GM12878 (cell line): Measurements from ENCODE around the gene NSL1. TPM values are rescaled to one million over a fixed set of nuclear protein-coding genes. Genes with fewer than 3 reads are reported as not detected.
A peak's percentile ranks its signal among the peaks of the same experiment; 100 is the strongest.

Source experiments
- BHLHE40 ChIP-seq, 2 experiments: fragments of 450-650 bp in 1 of 2; IDR thresholded peaks; 2 replicates each; pipeline ENCODE4 v1.6.1; 2011 to 2017; ENCODE audit warnings: low read depth in 2 of 2, borderline replicate concordance in 1 of 2, improper control_type of control experiment in 1 of 2, low read length in 1 of 2, mild to moderate bottlenecking in 1 of 2
- CBX3 ChIP-seq: fragments of 200-600 bp; sonication (generic); IDR thresholded peaks from 2 replicates; pipeline ENCODE4 v1.6.1; 2016; ENCODE audit warnings: low read depth, borderline replicate concordance
- CTCF ChIP-seq, 3 experiments: IDR thresholded peaks in 2 of 3; conservative IDR thresholded peaks in 1 of 3; 2 replicates each; pipeline ENCODE4 v1.5.1; 2011; ENCODE audit warnings: low read depth in 3 of 3, low read length in 3 of 3, mild to moderate bottlenecking in 3 of 3, control low read depth in 2 of 3, moderate library complexity in 2 of 3, inconsistent platforms in 1 of 3, mixed read lengths in 1 of 3; ENCODE audit not compliant: control insufficient read depth in 2 of 3, insufficient read depth in 1 of 3; ENCODE audit errors: extremely low read depth in 1 of 3
- EGR1 ChIP-seq, 2 experiments: IDR thresholded peaks; 1 replicate in 1 of 2; 2 replicates in 1 of 2; pipeline ENCODE4 v1.6.1; 2011 to 2012; ENCODE audit warnings: low read depth in 2 of 2, low read length in 2 of 2, borderline replicate concordance in 1 of 2, mild to moderate bottlenecking in 1 of 2, moderate library complexity in 1 of 2
- HCFC1 ChIP-seq: fragments of 150-350 bp; IDR thresholded peaks from 2 replicates; pipeline ENCODE4 v1.6.1; 2014; ENCODE audit warnings: low read length
- HDGF ChIP-seq: fragments of 450-650 bp; IDR thresholded peaks from 2 replicates; pipeline ENCODE4 v1.6.1; 2016; ENCODE audit warnings: antibody characterized with exemption
- IKZF2 ChIP-seq, 2 experiments: fragments of 450-650 bp; IDR thresholded peaks; 2 replicates each; pipeline ENCODE4 v1.6.1; 2017; ENCODE audit warnings: mild to moderate bottlenecking in 2 of 2, moderate library complexity in 2 of 2
- JUND ChIP-seq: IDR thresholded peaks from 2 replicates; pipeline ENCODE4 v1.6.1; 2012; ENCODE audit warnings: low read depth, mild to moderate bottlenecking, low read length, improper control_type of control experiment, moderate library complexity
- LARP7 ChIP-seq: fragments of 450-650 bp; IDR thresholded peaks from 2 replicates; pipeline ENCODE4 v1.6.1; 2017; ENCODE audit warnings: mild to moderate bottlenecking
- MYB ChIP-seq: fragments of 150-350 bp; IDR thresholded peaks from 2 replicates; pipeline ENCODE4 v1.6.1; 2014; ENCODE audit warnings: mild to moderate bottlenecking, low read depth, low read length, borderline replicate concordance
- NFYA ChIP-seq: IDR thresholded peaks from 2 replicates; pipeline ENCODE4 v1.6.1; 2011; ENCODE audit warnings: low read depth, mild to moderate bottlenecking, low read length, improper control_type of control experiment, borderline replicate concordance
- NR2C2 ChIP-seq: IDR thresholded peaks from 2 replicates; pipeline ENCODE4 v1.6.1; 2011; ENCODE audit warnings: borderline replicate concordance, low read depth; ENCODE audit not compliant: control insufficient read depth, insufficient read length
- PAX8 ChIP-seq: fragments of 450-650 bp; IDR thresholded peaks from 2 replicates; pipeline ENCODE4 v1.6.1; 2017; ENCODE audit warnings: mild to moderate bottlenecking, moderate library complexity
- PML ChIP-seq: IDR thresholded peaks from 2 replicates; pipeline ENCODE4 v1.6.1; 2012; ENCODE audit warnings: low read length, inconsistent platforms
- POLR2A ChIP-seq: IDR thresholded peaks from 2 replicates; pipeline ENCODE4 v1.6.1; 2011; ENCODE audit warnings: low read depth, mild to moderate bottlenecking, low read length
- RAD51 ChIP-seq: fragments of 450-650 bp; IDR thresholded peaks from 2 replicates; pipeline ENCODE4 v1.6.1; 2016; ENCODE audit warnings: moderate library complexity, mild to moderate bottlenecking, inconsistent platforms
- REST ChIP-seq: IDR thresholded peaks from 2 replicates; pipeline ENCODE4 v1.6.1; 2012; ENCODE audit warnings: mild to moderate bottlenecking, low read depth, low read length
- RFX5 ChIP-seq: IDR thresholded peaks from 2 replicates; pipeline ENCODE4 v1.6.1; 2011; ENCODE audit warnings: low read depth, low read length, improper control_type of control experiment
- SIX5 ChIP-seq: IDR thresholded peaks from 2 replicates; pipeline ENCODE4 v1.6.1; 2011; ENCODE audit warnings: mild to moderate bottlenecking, low read depth, low read length, moderate library complexity; ENCODE audit not compliant: severe bottlenecking
- SMARCA5 ChIP-seq: fragments of 450-650 bp; IDR thresholded peaks from 2 replicates; pipeline ENCODE4 v1.6.1; 2017; ENCODE audit warnings: mild to moderate bottlenecking
- SP1 ChIP-seq: IDR thresholded peaks from one replicate; pipeline ENCODE4 v1.6.1; 2011; ENCODE audit warnings: low read depth, low read length
- SREBF1 ChIP-seq: IDR thresholded peaks from 2 replicates; pipeline ENCODE4 v1.6.1; 2012; ENCODE audit warnings: mild to moderate bottlenecking, low read length
- SUZ12 ChIP-seq: fragments of 200-600 bp; sonication (generic); IDR thresholded peaks from one replicate; pipeline ENCODE4 v1.6.1; 2018; ENCODE audit warnings: antibody characterized with exemption, mild to moderate bottlenecking; ENCODE audit not compliant: unreplicated experiment
- ZBTB33 ChIP-seq: fragments of 450-650 bp; IDR thresholded peaks from 2 replicates; pipeline ENCODE4 v1.6.1; 2017; ENCODE audit warnings: mild to moderate bottlenecking
- ZNF24 ChIP-seq: fragments of 450-650 bp; IDR thresholded peaks from 2 replicates; pipeline ENCODE4 v1.6.1; 2017; ENCODE audit warnings: antibody characterized with exemption, mild to moderate bottlenecking
- polyA plus RNA-seq, 11 experiments: library from polyadenylated mRNA; depleted of rRNA in 4 of 11; unstranded in 6 of 11; stranded (reverse) in 5 of 11; fragments of >200 nt; fragmentation: Nextera tagmentation in 4 of 11; fragmentation: Illumina TruSeq in 1 of 11; extraction: Ambion mirVana in 4 of 11; extraction: Trizol in 1 of 11; gene quantifications; 1 replicate in 1 of 11; 2 replicates in 10 of 11; pipeline versions ENCODE4 v1.2.1 to v1.2.3, GENCODE V29; 2011 to 2016; ENCODE audit warnings: inconsistent platforms in 2 of 11, missing spikeins in 2 of 11, low read depth in 1 of 11
- total RNA-seq, 4 experiments: library from RNA; depleted of rRNA in 3 of 4; stranded (reverse); fragments of >200 nt in 3 of 4; fragmentation: Illumina TruSeq in 1 of 4; extraction: Trizol in 1 of 4; gene quantifications; 2 replicates each; pipeline versions ENCODE4 v1.2.1 to v1.2.3, GENCODE V29; 2013 to 2021

Gene NSL1
- total and polyA plus RNA-seq, 10 of the 15 experiments (the other 5 are each of a cell fraction or from before 2014, with no cell fraction given), result 36.7 to 74.2 (median 46.4) TPM

- TF ChIP-seq EGR1 (IDR thresholded peaks at IDR 0.05; ENCODE audit: borderline replicate concordance in 1 of 2, low read depth in 2 of 2, low read length in 2 of 2) (peak; percentile 9 to 39; a peak in 1 of 3 replicates), IKZF2 (IDR thresholded peaks at IDR 0.05) (peak; percentile 56 to 65; a peak in 3 of 4 replicates), PML (peak; percentile 96), BHLHE40 (IDR thresholded peaks at IDR 0.05; ENCODE audit: borderline replicate concordance in 1 of 2, low read depth in 2 of 2, low read length in 1 of 2) (peak; percentile 22 to 64; a peak in 3 of 4 replicates), NFYA (no peak), SP1 (peak; percentile 89), ZBTB33 (no peak), MYB (no peak), CTCF (IDR thresholded peaks at IDR 0.05 in 2 of 3, conservative IDR thresholded peaks at IDR 0.05 in 1 of 3; ENCODE audit: control insufficient read depth in 2 of 3, extremely low read depth in 1 of 3, insufficient read depth in 1 of 3, low read depth in 3 of 3, low read length in 3 of 3) (no peak), RFX5 (no peak; the same call in 1 of the 2 replicates), HDGF (0 out of 2 replicates have a peak, but pooled peaks have one; percentile 5), CBX3 (no peak), SMARCA5 (peak; percentile 97), SUZ12 (no peak), HCFC1 (peak; percentile 84), SIX5 (peak; percentile 74), NR2C2 (no peak), REST (peak; percentile 52; the same call in 1 of the 2 replicates), PAX8 (no peak), LARP7 (peak; percentile 94), RAD51 (no peak), ZNF24 (peak; percentile 75; the same call in 1 of the 2 replicates), SREBF1 (no peak), JUND (no peak), POLR2A (peak; percentile 99)
Measured at GRCh38 chr1:212791676-212792395, at the start of gene NSL1, which contains the start of gene TATDN3 (continued).
